ENCODE results near the gene RAPH1.

RAPH1 gene

GRCh38 chr2:203360833-203361430, 174.2 kb downstream of the RAPH1 start:
- no peak for DNase-seq (ENCODE audit: low read depth in 2 of 2)

GRCh38 chr2:203359450-203359849, 175.7 kb downstream of the RAPH1 start:
- DNase-seq (ENCODE audit: low read depth in 2 of 2): no peak

DNA sequence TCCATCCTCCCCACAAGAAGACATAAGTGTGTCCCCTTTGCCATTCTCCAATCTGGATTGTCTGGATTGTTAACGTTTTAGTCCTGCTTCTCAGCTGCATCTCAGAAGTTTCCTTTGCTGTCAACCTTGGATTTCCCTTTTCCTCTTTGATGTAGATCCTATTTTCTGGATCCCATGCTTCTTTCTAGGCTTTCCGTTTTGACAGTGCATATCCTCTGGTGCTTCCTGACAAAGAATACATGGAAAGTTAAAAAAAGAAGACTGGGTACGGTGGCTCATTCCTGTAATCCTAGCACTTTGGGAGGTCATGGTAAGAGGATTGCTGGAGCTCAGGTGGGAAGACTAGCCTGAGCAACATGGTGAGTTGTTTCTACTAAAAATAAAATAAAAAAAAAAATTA, 180.1 kb downstream of the RAPH1 start:
- no peak for DNase-seq (ENCODE audit: low read depth in 2 of 2)

- no peak for DNase-seq (ENCODE audit: low read depth in 2 of 2)
Measured at GRCh38 chr2:203352604-203353255, 182.4 kb downstream of the RAPH1 start.

- DNase-seq (ENCODE audit: low read depth in 2 of 2): no peak
Measured at GRCh38 chr2:203347375-203347774, 187.7 kb downstream of the RAPH1 start.

GRCh38 chr2:203346612-203347011, 188.5 kb downstream of the RAPH1 start:
- DNase-seq (ENCODE audit: low read depth in 2 of 2): no peak

- DNase-seq (ENCODE audit: low read depth in 2 of 2): no peak
Measured at GRCh38 chr2:203344667-203345066, 190.4 kb downstream of the RAPH1 start.
